ENCODE data around the gene FOXE3. TPM values are rescaled to one million over a fixed set of nuclear protein-coding genes. Genes with fewer than 3 reads are reported as not detected.

Gene FOXE3
- total RNA-seq, 4 donors from 2014 or later = not detected

- intact Hi-C loops (cut with DNase I; ENCODE audit: low total_unique reads) = no loop called here
- no peak for DNase-seq (ENCODE audit: low spot score in 2 of 2)
- 80 to 88% methylated on average over 2 of the region's 2 CpGs for WGBS, 2 donors
- TF ChIP-seq POLR2A (IDR thresholded peaks at IDR 0.05) = no peak
- no peak for TF ChIP-seq CTCF (IDR thresholded peaks at IDR 0.05)
- H3K4me3 ChIP-seq (ENCODE audit: low read depth, poor library complexity, severe bottlenecking) = no peak overlapping the region
These were observed 2.0 kb downstream of the FOXE3 start for GRCh38 chr1:47418122-47418521.

GRCh38 chr1:47418681-47419325 lies 2.7 kb downstream of the FOXE3 start:
- DNase-seq (ENCODE audit: low spot score in 2 of 2) = no peak
- intact Hi-C loops (cut with DNase I; ENCODE audit: low total_unique reads) = no loop called here
- TF ChIP-seq POLR2A (IDR thresholded peaks at IDR 0.05) (no peak), CTCF (IDR thresholded peaks at IDR 0.05) (no peak)
- H3K4me3 ChIP-seq (ENCODE audit: low read depth, poor library complexity, severe bottlenecking) = no peak overlapping the region
- 94 to 97% methylated on average over 6 of the region's 6 CpGs for WGBS, 2 donors

GRCh38 chr1:47420547-47420946 lies 4.5 kb downstream of the FOXE3 start:
- intact Hi-C loops (cut with DNase I; ENCODE audit: low total_unique reads) = no loop called here
- TF ChIP-seq POLR2A (IDR thresholded peaks at IDR 0.05) = no peak
- TF ChIP-seq CTCF (IDR thresholded peaks at IDR 0.05) = no peak
- WGBS, 2 donors = 94% methylated on average over 4 of the region's 4 CpGs
- no peak overlapping the region for H3K4me3 ChIP-seq (ENCODE audit: low read depth, poor library complexity, severe bottlenecking)
- no peak for DNase-seq (ENCODE audit: low spot score in 2 of 2)

- TF ChIP-seq POLR2A (IDR thresholded peaks at IDR 0.05) = no peak
- no peak for TF ChIP-seq CTCF (IDR thresholded peaks at IDR 0.05)
- no peak overlapping the region for H3K4me3 ChIP-seq (ENCODE audit: low read depth, poor library complexity, severe bottlenecking)
- DNase-seq (ENCODE audit: low spot score in 2 of 2) = no peak
- intact Hi-C loops (cut with DNase I; ENCODE audit: low total_unique reads) = no loop called here
- 27 to 40% methylated on average over 2 of the region's 2 CpGs for WGBS, 2 donors
These were observed 7.8 kb downstream of the FOXE3 start for GRCh38 chr1:47423872-47424271.

GRCh38 chr1:47424336-47424982 lies 8.4 kb downstream of the FOXE3 start:
- no peak for TF ChIP-seq POLR2A (IDR thresholded peaks at IDR 0.05)
- no peak for TF ChIP-seq CTCF (IDR thresholded peaks at IDR 0.05)
- no peak for DNase-seq (ENCODE audit: low spot score in 2 of 2)
- H3K4me3 ChIP-seq (ENCODE audit: low read depth, poor library complexity, severe bottlenecking) = no peak overlapping the region
- WGBS, 2 donors = 4 to 7% methylated on average over 6 of the region's 6 CpGs
- intact Hi-C loops (cut with DNase I; ENCODE audit: low total_unique reads) = no loop called here
